Right lobe of liver (tissue), 6 donors: ENCODE measurements around the gene PROSER2. TPM values are rescaled to one million over a fixed set of nuclear protein-coding genes. Genes with fewer than 3 reads are reported as not detected.

Experiments used
- ATAC-seq, 4 donors: fragments of 200-7000 bp; cut with Tn5 transposase; one replicate each; pipeline ENCODE4 v1.9.1; 2020; ENCODE audit warnings: mild to moderate bottlenecking in 4 of 4, moderate library complexity in 4 of 4
- DNase-seq, 3 donors: peaks; one replicate each; pipeline ENCODE4 v3.0.0-alpha.2; 2020
- H3K27ac ChIP-seq, 3 donors: fragments of 200-600 bp; one replicate each; pipeline ENCODE4 v1.8.0; 2022
- H3K27me3 ChIP-seq, 2 donors: fragments of 200-600 bp; one replicate each; pipeline ENCODE4 v1.8.0; 2022
- H3K36me3 ChIP-seq, 4 donors: fragments of 200-600 bp; sonication (generic) in 1 of 4; one replicate each; pipeline versions ENCODE4 v1.5.1 to v1.8.0; 2017 to 2022; ENCODE audit warnings: control low read depth in 1 of 4
- H3K4me1 ChIP-seq, 4 donors: fragments of 200-600 bp; sonication (generic) in 1 of 4; one replicate each; pipeline versions ENCODE4 v1.5.1 to v1.8.0; 2017 to 2022; ENCODE audit warnings: control low read depth in 1 of 4
- H3K4me3 ChIP-seq, 3 donors: fragments of 200-600 bp; one replicate each; pipeline ENCODE4 v1.8.0; 2022
- H3K9me3 ChIP-seq, 4 donors: fragments of 200-600 bp; sonication (generic) in 1 of 4; one replicate each; pipeline versions ENCODE4 v1.5.1 to v1.8.0; 2017 to 2022; ENCODE audit warnings: control low read depth in 1 of 4
- POLR2A ChIP-seq: fragments of 450-650 bp; IDR thresholded peaks from one replicate; pipeline ENCODE4 v1.6.1; 2017; ENCODE audit warnings: antibody characterized with exemption, mild to moderate bottlenecking
- WGBS: methylation state at CpG from one replicate; pipeline ENCODE4 v1.1.6; 2018; ENCODE audit warnings: low coverage, low lambda C conversion rate; ENCODE audit not compliant: insufficient coverage; ENCODE audit errors: missing lambda C conversion rate; 5-methylcytosine and 5-hydroxymethylcytosine counted together
- intact Hi-C, 2 donors: fragments of 100-400 bp; cut with DNase I; formaldehyde crosslinking; loops; one replicate each; pipeline versions ENCODE4 v1.11.2 to v1.14.1; 2022
- total RNA-seq, 6 experiments: library from RNA; depleted of rRNA in 2 of 6; stranded (reverse); fragments of >200 nt in 2 of 6; fragmentation: NEBNext Ultra II Directional in 3 of 6; extraction: Animal tissue kit (Norgen Biotek cat#: 25700) in 3 of 6; gene quantifications; one replicate each; pipeline versions ENCODE4 v1.1.0 to v1.2.4, GENCODE V29; 2016 to 2023
- TF ChIP-seq, protein P1 (sequence below), 4 donors: fragments of 200-600 bp in 3 of 4; fragments of 450-650 bp in 1 of 4; IDR thresholded peaks; one replicate each; pipeline versions ENCODE4 v1.5.1 to v1.8.0; 2016 to 2022; ENCODE audit warnings: antibody characterized with exemption in 4 of 4, mild to moderate bottlenecking in 2 of 4
- donor health status: DM: no; HTN: yes; CAD: no.
- donor health status: DM: no; HTN: no; CAD: no.
- donor health status: DM: no; HTN: no; CAD: no.
- donor health status: DM: no; HTN: yes; CAD: no.
- donor health status: DM: no; HTN: yes; CAD: no.

PROSER2 gene
- total RNA-seq, 6 experiments from 2014 or later: 24.5 to 65.9 (median 26.8) TPM

DNA sequence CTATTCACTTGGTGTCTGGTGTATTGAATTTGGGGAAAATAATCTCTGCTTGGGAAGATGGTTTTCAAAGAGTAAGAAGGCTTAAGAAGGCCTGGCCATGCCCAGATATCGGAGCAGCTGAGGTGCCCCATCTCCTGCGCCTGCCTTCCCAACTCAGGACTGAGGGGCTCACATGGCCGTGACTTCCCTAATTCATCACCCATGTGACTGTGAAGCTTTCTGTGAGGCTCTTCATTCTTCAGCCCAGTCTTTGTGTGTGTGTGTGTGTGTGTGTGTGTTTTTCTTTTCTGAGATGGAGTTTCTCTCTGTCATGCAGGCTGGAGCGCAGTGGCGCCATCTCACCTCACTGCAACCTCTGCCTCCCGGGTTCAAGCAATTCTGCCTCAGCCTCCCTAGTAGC, 53.2 kb downstream of the PROSER2 start:
- no peak for ATAC-seq
- Histone ChIP-seq H3K36me3 (no peaks in the 10 kb centered on the region), H3K27ac (peak overlapping the region; percentile 11 to 89 (median 89)), H3K27me3 (no peaks in the 10 kb centered on the region), H3K4me3 (no peak overlapping the region), H3K4me1 (peaks cover 0 to 36% (median 21%) of the 10 kb centered on the region in 4 donors), H3K9me3 (no peaks in the 10 kb centered on the region)
- TF ChIP-seq, protein P1, sequence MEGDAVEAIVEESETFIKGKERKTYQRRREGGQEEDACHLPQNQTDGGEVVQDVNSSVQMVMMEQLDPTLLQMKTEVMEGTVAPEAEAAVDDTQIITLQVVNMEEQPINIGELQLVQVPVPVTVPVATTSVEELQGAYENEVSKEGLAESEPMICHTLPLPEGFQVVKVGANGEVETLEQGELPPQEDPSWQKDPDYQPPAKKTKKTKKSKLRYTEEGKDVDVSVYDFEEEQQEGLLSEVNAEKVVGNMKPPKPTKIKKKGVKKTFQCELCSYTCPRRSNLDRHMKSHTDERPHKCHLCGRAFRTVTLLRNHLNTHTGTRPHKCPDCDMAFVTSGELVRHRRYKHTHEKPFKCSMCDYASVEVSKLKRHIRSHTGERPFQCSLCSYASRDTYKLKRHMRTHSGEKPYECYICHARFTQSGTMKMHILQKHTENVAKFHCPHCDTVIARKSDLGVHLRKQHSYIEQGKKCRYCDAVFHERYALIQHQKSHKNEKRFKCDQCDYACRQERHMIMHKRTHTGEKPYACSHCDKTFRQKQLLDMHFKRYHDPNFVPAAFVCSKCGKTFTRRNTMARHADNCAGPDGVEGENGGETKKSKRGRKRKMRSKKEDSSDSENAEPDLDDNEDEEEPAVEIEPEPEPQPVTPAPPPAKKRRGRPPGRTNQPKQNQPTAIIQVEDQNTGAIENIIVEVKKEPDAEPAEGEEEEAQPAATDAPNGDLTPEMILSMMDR (IDR thresholded peaks at IDR 0.05): no peak
- TF ChIP-seq POLR2A: no peak
- intact Hi-C loops: no loop called here
- WGBS: 71% methylated on average over 5 of the region's 6 CpGs
- DNase-seq: peak in 1 of 3 donors; percentile 34

DNA sequence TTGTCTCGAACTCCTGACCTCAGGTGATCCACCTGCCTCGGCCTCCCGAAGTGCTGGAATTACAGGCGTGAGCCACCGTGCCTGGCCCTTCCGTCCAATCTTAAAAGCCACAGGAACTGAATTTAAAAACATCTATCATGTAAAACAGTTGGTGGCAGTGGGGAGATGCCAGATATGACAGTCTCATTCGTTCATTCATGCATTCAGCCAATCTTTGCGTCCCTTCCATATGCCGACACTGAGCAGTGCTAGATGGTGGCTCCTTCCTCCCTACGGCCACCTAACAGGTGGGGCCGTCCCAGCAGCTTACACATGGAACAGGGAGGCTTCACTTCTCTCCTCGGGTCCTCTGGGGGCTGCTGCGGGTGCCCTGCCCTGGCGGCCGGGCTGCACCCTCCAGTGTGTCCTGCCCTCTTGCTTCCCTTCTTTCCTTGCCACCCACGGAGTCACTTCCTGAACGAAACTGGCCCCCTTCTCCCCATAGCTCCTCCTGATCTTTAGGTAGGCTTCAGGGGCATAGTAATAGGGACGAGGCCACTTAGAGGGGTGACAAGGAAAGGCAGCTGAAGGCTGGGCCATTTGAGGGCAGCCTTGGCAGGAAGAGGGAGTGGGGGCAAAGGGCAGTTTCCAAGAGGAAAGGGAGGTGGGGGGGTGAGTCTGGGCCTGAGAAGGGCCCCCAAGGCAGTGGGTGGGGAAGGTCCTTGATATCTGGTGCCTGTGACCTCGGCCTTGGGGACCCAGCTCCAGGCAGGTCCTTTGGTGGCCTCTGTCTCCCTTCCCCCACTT, 53.8 kb downstream of the PROSER2 start:
- WGBS: 97% methylated on average over 10 of the region's 19 CpGs
- peaks cover 0 to 36% (median 21%) of the 10 kb centered on the region in 4 donors for H3K4me1 ChIP-seq
- no peaks in the 10 kb centered on the region for H3K36me3 ChIP-seq
- DNase-seq (peak in 1 of 3 donors; percentile 49), ATAC-seq (no peak)
- TF ChIP-seq, protein P1 (IDR thresholded peaks at IDR 0.05): no peak
- TF ChIP-seq POLR2A: no peak
- peak overlapping the region in 2 of 3 donors; percentile 89 for H3K27ac ChIP-seq
- H3K4me3 ChIP-seq: no peak overlapping the region
- intact Hi-C loops: no loop called here
- H3K9me3 ChIP-seq: no peaks in the 10 kb centered on the region
- H3K27me3 ChIP-seq: no peaks in the 10 kb centered on the region

DNA sequence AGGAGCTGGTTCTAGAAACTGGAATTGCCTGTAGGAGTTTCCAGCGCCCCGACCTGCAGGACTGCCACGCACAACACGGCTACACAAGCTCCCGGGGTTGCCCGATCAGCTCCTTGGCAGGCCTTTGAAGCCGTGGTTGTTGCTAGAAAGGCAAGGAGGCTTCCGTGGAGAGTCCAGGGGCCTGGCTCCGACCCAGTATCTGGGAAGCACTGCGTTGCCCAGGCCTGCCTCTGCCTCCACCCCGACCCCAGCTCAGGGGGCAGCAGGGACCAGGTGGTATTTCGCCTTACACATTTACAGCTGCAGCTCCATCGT, 54.4 kb downstream of the PROSER2 start:
- no peak for TF ChIP-seq POLR2A
- TF ChIP-seq, protein P1 (IDR thresholded peaks at IDR 0.05): no peak
- no peaks in the 10 kb centered on the region for H3K9me3 ChIP-seq
- no peak for ATAC-seq
- peak overlapping the region in 1 of 3 donors; percentile 89 for H3K27ac ChIP-seq
- 76% methylated on average over 5 of the region's 13 CpGs for WGBS
- H3K4me3 ChIP-seq: no peak overlapping the region
- no peaks in the 10 kb centered on the region for H3K36me3 ChIP-seq
- DNase-seq: peak in 1 of 3 donors; percentile 49
- H3K27me3 ChIP-seq: no peaks in the 10 kb centered on the region
- intact Hi-C loops: no loop called here
- H3K4me1 ChIP-seq: peaks cover 0 to 36% (median 21%) of the 10 kb centered on the region in 4 donors

DNA sequence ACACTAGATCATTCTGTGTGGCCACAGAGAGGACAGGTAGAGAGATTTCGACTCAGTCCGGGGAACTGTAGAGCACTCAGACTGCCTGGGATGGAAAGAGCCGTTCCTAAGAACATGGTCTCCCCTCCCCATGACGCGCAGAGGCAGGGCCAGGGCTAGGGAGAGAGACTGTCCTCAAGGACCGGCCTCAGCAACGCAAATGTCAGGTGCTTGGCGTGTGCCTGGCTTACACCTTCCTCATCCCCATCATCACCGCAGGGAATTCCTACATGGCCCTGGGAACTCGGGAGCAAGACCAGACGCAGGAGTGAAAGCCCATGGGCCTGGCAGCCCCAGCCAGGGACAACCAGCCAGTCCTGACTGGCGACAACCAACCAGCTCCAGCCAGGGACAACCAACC, 55.6 kb downstream of the PROSER2 start:
- H3K4me3 ChIP-seq: no peak overlapping the region
- peaks cover 0 to 35% (median 21%) of the 10 kb centered on the region in 4 donors for H3K4me1 ChIP-seq
- TF ChIP-seq, protein P1 (IDR thresholded peaks at IDR 0.05): no peak
- no peak for TF ChIP-seq POLR2A
- no peaks in the 10 kb centered on the region for H3K27me3 ChIP-seq
- DNase-seq (peak in 1 of 3 donors; percentile 39), ATAC-seq (no peak)
- H3K27ac ChIP-seq: no peak overlapping the region
- WGBS: 70% methylated on average over 4 of the region's 12 CpGs
- intact Hi-C loops: no loop called here
- H3K36me3 ChIP-seq: no peaks in the 10 kb centered on the region
- no peaks in the 10 kb centered on the region for H3K9me3 ChIP-seq
